Measurements from ENCODE around the gene NUP153.

DNA sequence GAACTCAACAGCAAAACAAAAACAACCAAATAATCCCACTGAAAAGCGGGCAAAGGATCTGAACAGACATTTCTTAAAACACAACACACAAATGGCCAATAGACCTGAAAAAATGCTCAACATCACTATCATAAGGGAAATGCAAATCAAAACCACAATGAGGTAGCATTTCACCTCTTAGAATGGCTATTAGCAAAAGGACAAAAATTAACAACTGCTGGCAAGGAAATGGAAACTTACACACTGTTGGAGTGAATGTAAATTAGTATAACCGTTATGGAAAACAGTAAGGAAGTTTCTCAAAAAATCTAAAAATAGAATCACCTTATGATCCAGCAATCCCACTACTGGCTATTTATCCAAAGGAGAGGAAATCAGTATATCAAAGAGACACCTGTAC lies 85.7 kb downstream of the NUP153 start:
- TF ChIP-seq, protein P1, sequence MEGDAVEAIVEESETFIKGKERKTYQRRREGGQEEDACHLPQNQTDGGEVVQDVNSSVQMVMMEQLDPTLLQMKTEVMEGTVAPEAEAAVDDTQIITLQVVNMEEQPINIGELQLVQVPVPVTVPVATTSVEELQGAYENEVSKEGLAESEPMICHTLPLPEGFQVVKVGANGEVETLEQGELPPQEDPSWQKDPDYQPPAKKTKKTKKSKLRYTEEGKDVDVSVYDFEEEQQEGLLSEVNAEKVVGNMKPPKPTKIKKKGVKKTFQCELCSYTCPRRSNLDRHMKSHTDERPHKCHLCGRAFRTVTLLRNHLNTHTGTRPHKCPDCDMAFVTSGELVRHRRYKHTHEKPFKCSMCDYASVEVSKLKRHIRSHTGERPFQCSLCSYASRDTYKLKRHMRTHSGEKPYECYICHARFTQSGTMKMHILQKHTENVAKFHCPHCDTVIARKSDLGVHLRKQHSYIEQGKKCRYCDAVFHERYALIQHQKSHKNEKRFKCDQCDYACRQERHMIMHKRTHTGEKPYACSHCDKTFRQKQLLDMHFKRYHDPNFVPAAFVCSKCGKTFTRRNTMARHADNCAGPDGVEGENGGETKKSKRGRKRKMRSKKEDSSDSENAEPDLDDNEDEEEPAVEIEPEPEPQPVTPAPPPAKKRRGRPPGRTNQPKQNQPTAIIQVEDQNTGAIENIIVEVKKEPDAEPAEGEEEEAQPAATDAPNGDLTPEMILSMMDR (IDR thresholded peaks at IDR 0.05): no peak
- TF ChIP-seq, protein P2, sequence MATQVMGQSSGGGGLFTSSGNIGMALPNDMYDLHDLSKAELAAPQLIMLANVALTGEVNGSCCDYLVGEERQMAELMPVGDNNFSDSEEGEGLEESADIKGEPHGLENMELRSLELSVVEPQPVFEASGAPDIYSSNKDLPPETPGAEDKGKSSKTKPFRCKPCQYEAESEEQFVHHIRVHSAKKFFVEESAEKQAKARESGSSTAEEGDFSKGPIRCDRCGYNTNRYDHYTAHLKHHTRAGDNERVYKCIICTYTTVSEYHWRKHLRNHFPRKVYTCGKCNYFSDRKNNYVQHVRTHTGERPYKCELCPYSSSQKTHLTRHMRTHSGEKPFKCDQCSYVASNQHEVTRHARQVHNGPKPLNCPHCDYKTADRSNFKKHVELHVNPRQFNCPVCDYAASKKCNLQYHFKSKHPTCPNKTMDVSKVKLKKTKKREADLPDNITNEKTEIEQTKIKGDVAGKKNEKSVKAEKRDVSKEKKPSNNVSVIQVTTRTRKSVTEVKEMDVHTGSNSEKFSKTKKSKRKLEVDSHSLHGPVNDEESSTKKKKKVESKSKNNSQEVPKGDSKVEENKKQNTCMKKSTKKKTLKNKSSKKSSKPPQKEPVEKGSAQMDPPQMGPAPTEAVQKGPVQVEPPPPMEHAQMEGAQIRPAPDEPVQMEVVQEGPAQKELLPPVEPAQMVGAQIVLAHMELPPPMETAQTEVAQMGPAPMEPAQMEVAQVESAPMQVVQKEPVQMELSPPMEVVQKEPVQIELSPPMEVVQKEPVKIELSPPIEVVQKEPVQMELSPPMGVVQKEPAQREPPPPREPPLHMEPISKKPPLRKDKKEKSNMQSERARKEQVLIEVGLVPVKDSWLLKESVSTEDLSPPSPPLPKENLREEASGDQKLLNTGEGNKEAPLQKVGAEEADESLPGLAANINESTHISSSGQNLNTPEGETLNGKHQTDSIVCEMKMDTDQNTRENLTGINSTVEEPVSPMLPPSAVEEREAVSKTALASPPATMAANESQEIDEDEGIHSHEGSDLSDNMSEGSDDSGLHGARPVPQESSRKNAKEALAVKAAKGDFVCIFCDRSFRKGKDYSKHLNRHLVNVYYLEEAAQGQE (IDR thresholded peaks at IDR 0.05; ENCODE audit: low read depth, low read length): no peak
- no peak for TF ChIP-seq ELF1 (IDR thresholded peaks at IDR 0.05)
- TF ChIP-seq GABPA (IDR thresholded peaks at IDR 0.05; ENCODE audit: low read depth): no peak
- no peak for TF ChIP-seq RAD21 (IDR thresholded peaks at IDR 0.05; ENCODE audit: low read length)
- no peak for TF ChIP-seq FOXM1 (IDR thresholded peaks at IDR 0.05; ENCODE audit: low read depth)
- TF ChIP-seq, protein P3, sequence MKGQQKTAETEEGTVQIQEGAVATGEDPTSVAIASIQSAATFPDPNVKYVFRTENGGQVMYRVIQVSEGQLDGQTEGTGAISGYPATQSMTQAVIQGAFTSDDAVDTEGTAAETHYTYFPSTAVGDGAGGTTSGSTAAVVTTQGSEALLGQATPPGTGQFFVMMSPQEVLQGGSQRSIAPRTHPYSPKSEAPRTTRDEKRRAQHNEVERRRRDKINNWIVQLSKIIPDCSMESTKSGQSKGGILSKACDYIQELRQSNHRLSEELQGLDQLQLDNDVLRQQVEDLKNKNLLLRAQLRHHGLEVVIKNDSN (IDR thresholded peaks at IDR 0.05; ENCODE audit: borderline replicate concordance, low read depth): no peak
- no peak for TF ChIP-seq SMC3 (IDR thresholded peaks at IDR 0.05; ENCODE audit: low read depth, low read length)
- TF ChIP-seq YY1 (IDR thresholded peaks at IDR 0.05; ENCODE audit: low read depth): no peak

Data from SK-N-SH (cell line).